Keratinocyte (primary cell): ENCODE measurements around the gene UVSSA. TPM values are rescaled to one million over a fixed set of nuclear protein-coding genes. Genes with fewer than 3 reads are reported as not detected.

ENCODE experiments used
- DNase-seq: peaks from one replicate; pipeline ENCODE4 v3.0.0-alpha.2; 2011; ENCODE audit warnings: low read depth, missing footprints, low spot score
- FAIRE-seq: peaks from 2 replicates; lab custom pipeline; 2011; peaks lifted over from hg19 to GRCh38; lab: Jason Lieb, UNC
- H2AFZ ChIP-seq: 2 replicates; pipeline ENCODE4 v1.6.0; 2012; ENCODE audit warnings: low read length, control low read depth, inconsistent platforms; ENCODE audit not compliant: control insufficient read depth
- H3K27ac ChIP-seq: 2 replicates; pipeline ENCODE4 v1.5.1; 2011; ENCODE audit warnings: low read length; ENCODE audit not compliant: control insufficient read depth, insufficient read depth
- H3K27me3 ChIP-seq: 3 replicates; pipeline ENCODE4 v1.6.0; 2011; ENCODE audit warnings: low read length; ENCODE audit not compliant: control insufficient read depth, insufficient read depth; ENCODE audit errors: extremely low read depth
- H3K36me3 ChIP-seq, 2 experiments: 2 replicates in 1 of 2; 3 replicates in 1 of 2; pipeline ENCODE4 v1.5.1; 2011; ENCODE audit warnings: low read length in 2 of 2, mild to moderate bottlenecking in 1 of 2; ENCODE audit not compliant: control insufficient read depth in 2 of 2, insufficient read depth in 2 of 2; ENCODE audit errors: extremely low read depth in 1 of 2
- H3K4me1 ChIP-seq: 3 replicates; pipeline ENCODE4 v1.5.1; 2011; ENCODE audit warnings: low read length; ENCODE audit not compliant: control insufficient read depth, insufficient read depth; ENCODE audit errors: extremely low read depth
- H3K4me2 ChIP-seq: 3 replicates; pipeline ENCODE4 v1.6.0; 2011; ENCODE audit warnings: low read depth, low read length; ENCODE audit not compliant: control insufficient read depth, insufficient read depth; ENCODE audit errors: extremely low read depth
- H3K4me3 ChIP-seq, 3 experiments: fragments of 200-600 bp in 1 of 3; sonication (generic) in 1 of 3; 2 replicates in 2 of 3; 3 replicates in 1 of 3; pipeline ENCODE4 v1.5.1; 2011 to 2016; ENCODE audit warnings: low read length in 3 of 3, mild to moderate bottlenecking in 3 of 3, control low read depth in 2 of 3, inconsistent platforms in 1 of 3, low read depth in 1 of 3, mixed read lengths in 1 of 3, mixed run types in 1 of 3, moderate library complexity in 1 of 3; ENCODE audit not compliant: control insufficient read depth in 2 of 3, insufficient read depth in 2 of 3; ENCODE audit errors: extremely low read depth in 1 of 3
- H3K79me2 ChIP-seq: 2 replicates; pipeline ENCODE4 v1.6.0; 2012; ENCODE audit warnings: low read length; ENCODE audit not compliant: control insufficient read depth, insufficient read depth
- H3K9ac ChIP-seq: 3 replicates; pipeline ENCODE4 v1.6.0; 2011; ENCODE audit warnings: low read length; ENCODE audit not compliant: control insufficient read depth, insufficient read depth; ENCODE audit errors: extremely low read depth
- H3K9me1 ChIP-seq: 3 replicates; pipeline ENCODE4 v1.6.0; 2011; ENCODE audit warnings: low read length; ENCODE audit not compliant: control insufficient read depth, insufficient read depth; ENCODE audit errors: extremely low read depth
- H3K9me3 ChIP-seq: 2 replicates; pipeline ENCODE4 v1.5.1; 2012; ENCODE audit warnings: low read depth, low read length; ENCODE audit not compliant: control insufficient read depth
- H4K20me1 ChIP-seq: 3 replicates; pipeline ENCODE4 v1.6.0; 2011; ENCODE audit warnings: low read length; ENCODE audit not compliant: control insufficient read depth, insufficient read depth; ENCODE audit errors: extremely low read depth
- CTCF ChIP-seq, 3 experiments: IDR thresholded peaks in 1 of 3; conservative IDR thresholded peaks in 1 of 3; optimal IDR thresholded peaks in 1 of 3; 2 replicates in 2 of 3; 3 replicates in 1 of 3; pipeline versions ENCODE3 to v1.5.1; 2011; ENCODE audit warnings: low read length in 3 of 3, mild to moderate bottlenecking in 3 of 3, moderate library complexity in 2 of 3, control low read depth in 1 of 3, inconsistent platforms in 1 of 3; ENCODE audit not compliant: insufficient read depth in 2 of 3; ENCODE audit errors: extremely low read depth in 1 of 3
- EZH2 ChIP-seq: IDR thresholded peaks from one replicate; pipeline ENCODE4 v1.6.1; 2012; ENCODE audit warnings: inconsistent platforms, mild to moderate bottlenecking, low read length, moderate library complexity
- dilution Hi-C: fragments of 300-500 bp; cut with MboI; formaldehyde crosslinking; loops from one replicate; pipeline ENCODE4 v1.7.0; 2020; ENCODE audit warnings: low sequenced_read_pairs; ENCODE audit not compliant: extremely low pct_ligation_motif_present
- polyA plus RNA-seq, 5 experiments: library from polyadenylated mRNA; depleted of rRNA in 3 of 5; stranded (reverse) in 3 of 5; stranded (forward) in 1 of 5; unstranded in 1 of 5; fragments of >200 nt; gene quantifications; 1 replicate in 1 of 5; 2 replicates in 3 of 5; 3 replicates in 1 of 5; pipeline versions ENCODE4 v1.2.1 to v1.2.3, GENCODE V29; 2011 to 2012; ENCODE audit warnings: missing spikeins in 2 of 5, low read depth in 1 of 5, low replicate concordance in 1 of 5

UVSSA gene
- polyA plus RNA-seq, 1 donor (not counting 4 experiments of a cell fraction or from before 2014, with no cell fraction given) = 4.7 TPM

DNA sequence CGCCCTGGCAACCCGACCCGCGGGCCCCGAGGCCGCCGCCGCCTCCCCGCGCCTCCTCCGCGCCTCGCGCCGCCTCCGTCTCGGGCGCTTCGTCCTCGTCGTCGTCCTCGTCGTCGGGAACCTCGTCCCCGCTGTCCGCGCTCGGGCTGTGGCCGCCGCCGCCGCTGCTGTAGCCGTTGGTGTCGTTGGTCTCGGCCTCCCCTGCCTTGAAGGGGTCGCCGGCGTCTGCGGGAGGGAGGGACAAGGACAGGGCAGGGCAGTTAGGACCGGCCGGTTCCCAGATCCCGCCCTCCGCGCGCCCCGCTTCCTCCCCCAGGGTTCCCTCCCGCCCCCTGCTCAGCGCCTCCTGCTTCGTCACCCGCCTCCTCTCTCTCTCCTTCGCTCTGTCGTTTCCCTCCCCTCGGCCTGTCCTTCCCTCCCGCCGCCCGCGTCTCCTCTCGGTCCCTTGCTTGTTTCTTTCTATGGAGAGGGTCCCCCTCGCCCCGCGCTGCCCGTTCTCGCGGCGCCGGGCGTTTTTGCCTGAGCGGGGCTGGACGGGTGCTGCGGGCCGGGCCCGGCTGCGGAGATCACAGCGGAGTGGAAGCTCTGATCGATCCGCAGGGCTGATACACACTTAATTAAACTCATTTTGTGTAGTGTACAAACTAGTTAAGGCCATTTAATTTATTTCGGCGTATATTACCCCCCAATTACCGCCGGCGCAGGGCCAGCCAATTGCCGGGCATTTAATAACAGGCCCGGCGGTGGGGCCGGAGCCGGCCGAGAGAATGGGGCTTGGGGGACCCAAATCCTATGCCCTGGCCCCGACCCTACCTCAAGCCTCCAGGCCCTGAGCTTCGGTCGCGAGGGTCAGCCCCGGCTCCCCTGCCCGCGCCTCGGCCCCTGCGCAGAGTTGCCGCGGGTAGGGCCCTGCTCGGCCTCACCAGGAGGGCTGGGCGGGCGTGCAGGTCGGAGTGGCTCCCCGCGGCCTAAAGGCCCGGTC is 56.9 kb downstream of the UVSSA start:
- Histone ChIP-seq H3K9ac (no peak overlapping the region), H3K27me3 (peaks cover 88% of the 10 kb centered on the region), H3K4me3 (no peak overlapping the region), H3K4me1 (no peaks in the 10 kb centered on the region), H3K27ac (no peak overlapping the region), H3K9me3 (no peaks in the 10 kb centered on the region), H3K36me3 (no peaks in the 10 kb centered on the region), H2AFZ (no peak overlapping the region), H3K4me2 (no peak overlapping the region), H4K20me1 (no peaks in the 10 kb centered on the region), H3K79me2 (no peaks in the 10 kb centered on the region), H3K9me1 (no peaks in the 10 kb centered on the region)
- FAIRE-seq (no peak), DNase-seq (no peak)
- dilution Hi-C loops = loop anchor here (25.0 kb wide), 1 partner anchor 233 kb away; no protein-coding TSS in a partner anchor
- TF ChIP-seq CTCF (optimal IDR thresholded peaks at IDR 0.05 in 1 of 3, IDR thresholded peaks at IDR 0.05 in 1 of 3, conservative IDR thresholded peaks at IDR 0.05 in 1 of 3; ENCODE audit: extremely low read depth in 1 of 3, insufficient read depth in 2 of 3, low read length in 3 of 3) = no peak
- peak; percentile 86 for TF ChIP-seq EZH2

DNA sequence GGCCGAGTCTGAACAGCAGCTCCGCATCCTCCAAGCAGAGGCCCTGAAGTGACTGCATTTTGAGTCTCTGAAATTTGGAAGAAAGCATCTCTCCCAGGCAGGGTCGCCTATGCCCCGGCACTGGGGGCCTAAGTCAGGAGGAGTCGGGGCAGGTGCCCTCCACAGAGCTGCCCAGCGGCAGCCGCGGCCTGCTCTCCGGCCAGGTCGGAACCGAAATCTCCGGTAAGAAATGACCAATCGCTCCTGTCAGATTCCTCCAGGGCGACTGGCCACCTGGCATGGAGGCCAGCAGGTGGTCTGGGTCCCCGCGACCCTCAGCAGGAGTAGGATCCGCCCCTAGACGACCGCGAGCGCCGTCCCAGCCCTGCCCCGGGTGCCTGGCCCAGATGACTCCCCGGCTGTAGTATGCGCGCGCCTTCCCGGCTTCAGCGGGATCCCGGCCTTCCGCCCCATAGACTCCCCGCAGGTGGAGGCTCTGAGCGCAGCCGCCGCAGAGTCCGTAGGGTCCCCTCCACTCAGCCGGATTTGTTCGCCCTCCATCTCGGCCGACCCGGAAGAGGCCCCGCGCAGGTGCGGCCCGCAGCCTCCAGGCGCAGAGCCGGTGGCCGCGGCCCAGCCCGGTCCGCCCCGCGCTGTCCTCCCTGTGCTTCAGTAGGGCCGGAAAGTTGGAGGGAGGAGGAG is 57.7 kb downstream of the UVSSA start:
- H3K9ac ChIP-seq = no peak overlapping the region
- H3K4me1 ChIP-seq = no peaks in the 10 kb centered on the region
- H4K20me1 ChIP-seq = no peaks in the 10 kb centered on the region
- no peak overlapping the region for H3K4me2 ChIP-seq
- dilution Hi-C loops = loop anchor here (25.0 kb wide), 1 partner anchor 233 kb away; no protein-coding TSS in a partner anchor
- TF ChIP-seq EZH2 (peak; percentile 31), CTCF (optimal IDR thresholded peaks at IDR 0.05 in 1 of 3, IDR thresholded peaks at IDR 0.05 in 1 of 3, conservative IDR thresholded peaks at IDR 0.05 in 1 of 3; ENCODE audit: extremely low read depth in 1 of 3, insufficient read depth in 2 of 3, low read length in 3 of 3) (no peak)
- no peak overlapping the region for H3K4me3 ChIP-seq
- H3K27ac ChIP-seq = no peak overlapping the region
- H3K27me3 ChIP-seq = peaks cover 96% of the 10 kb centered on the region
- FAIRE-seq (no peak), DNase-seq (no peak)
- H3K36me3 ChIP-seq = no peaks in the 10 kb centered on the region
- H3K9me3 ChIP-seq = no peaks in the 10 kb centered on the region
- H3K79me2 ChIP-seq = no peaks in the 10 kb centered on the region
- H2AFZ ChIP-seq = no peak overlapping the region
- H3K9me1 ChIP-seq = no peaks in the 10 kb centered on the region
